GM12891 (cell line): ENCODE measurements around the gene OPN5.

Source experiments
- POLR2A ChIP-seq: IDR thresholded peaks from 2 replicates; pipeline ENCODE4 v1.6.1; 2011; ENCODE audit warnings: low read depth, low read length, control low read depth
- POLR2AphosphoS5 ChIP-seq: IDR thresholded peaks from 2 replicates; pipeline ENCODE4 v1.6.1; 2011; ENCODE audit warnings: low read depth, low read length, control low read depth
- POU2F2 ChIP-seq: IDR thresholded peaks from 2 replicates; pipeline ENCODE4 v1.6.1; 2011; ENCODE audit warnings: low read depth, mild to moderate bottlenecking, control low read depth, low read length, moderate library complexity
- SPI1 ChIP-seq: IDR thresholded peaks from 2 replicates; pipeline ENCODE4 v1.6.1; 2011; ENCODE audit warnings: low read depth, low read length, control low read depth
- TAF1 ChIP-seq: IDR thresholded peaks from 2 replicates; pipeline ENCODE4 v1.6.1; 2011; ENCODE audit warnings: low read depth, low read length, control low read depth

- TF ChIP-seq POLR2A (no peak), POLR2AphosphoS5 (no peak), POU2F2 (no peak), TAF1 (no peak), SPI1 (no peak)
These were observed 20.2 kb downstream of the OPN5 start for GRCh38 chr6:47801984-47802383.
